ENCODE results near the gene CNKSR3. TPM values are rescaled to one million over a fixed set of nuclear protein-coding genes. Genes with fewer than 3 reads are reported as not detected.

The CNKSR3 gene
- total RNA-seq, 1 experiment from 2014 or later = 5.6 TPM

GRCh38 chr6:154403788-154404187 is 106.7 kb downstream of the CNKSR3 start:
- Histone ChIP-seq H3K18ac (ENCODE audit: insufficient read length, low read depth, low read length) (no peak overlapping the region), H3K27ac (ENCODE audit: insufficient read length, low read depth, low read length) (no peak overlapping the region), H4K5ac (ENCODE audit: insufficient read length, low read depth, low read length) (no peak overlapping the region), H3K79me1 (ENCODE audit: insufficient read depth, low read depth, low read length, poor library complexity, severe bottlenecking) (no peaks in the 10 kb centered on the region), H2BK12ac (ENCODE audit: insufficient read length, low read depth, low read length) (no peak overlapping the region), H3K9me3 (ENCODE audit: control insufficient read depth, low read depth, low read length) (no peaks in the 10 kb centered on the region), H3K56ac (ENCODE audit: insufficient read length, low read depth, low read length) (no peak overlapping the region), H3K27me3 (ENCODE audit: insufficient read depth, low read length) (no peaks in the 10 kb centered on the region), H3K14ac (ENCODE audit: insufficient read depth, low read length) (no peak overlapping the region), H2BK15ac (ENCODE audit: low read depth, low read length) (no peak overlapping the region), H3K4me2 (ENCODE audit: insufficient read depth, insufficient read length, low read length) (no peak overlapping the region), H3T11ph (ENCODE audit: low read length) (no peak overlapping the region), H3K4ac (ENCODE audit: low read depth, low read length) (no peak overlapping the region), H3K9ac (ENCODE audit: extremely low read depth, insufficient read length, low read length) (no peak overlapping the region), H4K20me1 (ENCODE audit: control insufficient read depth, insufficient read depth, insufficient read length) (no peaks in the 10 kb centered on the region), H4K91ac (ENCODE audit: insufficient read length, low read depth, low read length) (no peak overlapping the region), H2AFZ (ENCODE audit: low read length) (no peak overlapping the region), H2BK5ac (ENCODE audit: insufficient read length, low read length) (no peak overlapping the region), H4K8ac (replicated peaks; ENCODE audit: insufficient read length, low read depth, low read length) (no peak overlapping the region), H3K79me2 (ENCODE audit: insufficient read depth, low read length) (no peaks in the 10 kb centered on the region), H3K23ac (ENCODE audit: insufficient read length, low read depth, low read length) (no peak overlapping the region), H2BK120ac (ENCODE audit: low read depth, low read length, poor library complexity, severe bottlenecking) (no peak overlapping the region), H2AK5ac (ENCODE audit: insufficient read length, low read length) (no peak overlapping the region), H3K23me2 (ENCODE audit: insufficient read length, low read depth, low read length, poor library complexity, severe bottlenecking) (no peaks in the 10 kb centered on the region), H3K4me1 (ENCODE audit: insufficient read depth, low read length) (no peaks in the 10 kb centered on the region), H2BK20ac (ENCODE audit: low read depth, low read length, poor library complexity, severe bottlenecking) (no peak overlapping the region)
- DNase-seq = no peak
- peaks cover 12 to 31% (median 13%) of the 10 kb centered on the region in 3 experiments for H3K36me3 Mint-ChIP-seq (ENCODE audit: insufficient read depth in 1 of 3, low read depth in 3 of 3)
- H3K27me3 Mint-ChIP-seq (ENCODE audit: low read depth) = no peaks in the 10 kb centered on the region
- no peaks in the 10 kb centered on the region for H3K9me3 Mint-ChIP-seq
- peaks cover 2 to 16% of the 10 kb centered on the region in 2 experiments; a peak in 3 of 4 replicates for H3K4me1 Mint-ChIP-seq
- H3K4me3 Mint-ChIP-seq = no peak overlapping the region
- WGBS (ENCODE audit: extremely low coverage, insufficient read length, low lambda C conversion rate) = no CpG with 5 or more reads among the region's 4 CpGs
- peak overlapping the region in 2 of 3 experiments; percentile 48 to 89; a peak in 3 of 7 replicates for H3K27ac Mint-ChIP-seq
- no peak for TF ChIP-seq CTCF (conservative IDR thresholded peaks at IDR 0.05)

Data from H9 (cell line).